Endothelial cell (in vitro differentiated cells): ENCODE data around the gene SORBS1. TPM values are rescaled to one million over a fixed set of nuclear protein-coding genes. Genes with fewer than 3 reads are reported as not detected.

ENCODE experiments used
- DNase-seq: peaks from one replicate; pipeline ENCODE4 v3.0.0; 2021; ENCODE audit warnings: low spot score
- H3K27ac Mint-ChIP-seq: one replicate; pipeline ENCODE4 v1.8.0; 2021; ENCODE audit warnings: mixed read lengths, inconsistent platforms; ENCODE audit not compliant: unreplicated experiment
- H3K27me3 Mint-ChIP-seq: one replicate; pipeline ENCODE4 v1.8.0; 2021; ENCODE audit warnings: mild to moderate bottlenecking, moderate library complexity, mixed read lengths, inconsistent platforms; ENCODE audit not compliant: unreplicated experiment
- H3K36me3 Mint-ChIP-seq: one replicate; pipeline ENCODE4 v1.8.0; 2021; ENCODE audit warnings: mild to moderate bottlenecking, low read depth, mixed read lengths, inconsistent platforms; ENCODE audit not compliant: unreplicated experiment
- H3K4me1 Mint-ChIP-seq: one replicate; pipeline ENCODE4 v1.8.0; 2021; ENCODE audit warnings: mild to moderate bottlenecking, mixed read lengths, inconsistent platforms; ENCODE audit not compliant: unreplicated experiment
- H3K4me3 Mint-ChIP-seq: one replicate; pipeline ENCODE4 v1.8.0; 2021; ENCODE audit warnings: mild to moderate bottlenecking, mixed read lengths, inconsistent platforms; ENCODE audit not compliant: unreplicated experiment
- H3K9me3 Mint-ChIP-seq: one replicate; pipeline ENCODE4 v1.8.0; 2021; ENCODE audit warnings: mixed read lengths, inconsistent platforms; ENCODE audit not compliant: unreplicated experiment
- total RNA-seq: library from RNA; stranded (reverse); fragmentation: NEBNext Ultra II Directional; extraction: Animal tissue kit (Norgen Biotek cat#: 25700); gene quantifications from one replicate; pipeline ENCODE4 v1.2.1, GENCODE V29; 2021; ENCODE audit not compliant: unreplicated experiment
- TF ChIP-seq, protein P1 (sequence below): fragments of 200-600 bp; sonication (generic); IDR thresholded peaks from one replicate; pipeline ENCODE4 v1.5.0; 2021; ENCODE audit warnings: antibody characterized with exemption; ENCODE audit not compliant: unreplicated experiment

Gene SORBS1
- total RNA-seq, 1 donor from 2014 or later = 103 TPM

DNA sequence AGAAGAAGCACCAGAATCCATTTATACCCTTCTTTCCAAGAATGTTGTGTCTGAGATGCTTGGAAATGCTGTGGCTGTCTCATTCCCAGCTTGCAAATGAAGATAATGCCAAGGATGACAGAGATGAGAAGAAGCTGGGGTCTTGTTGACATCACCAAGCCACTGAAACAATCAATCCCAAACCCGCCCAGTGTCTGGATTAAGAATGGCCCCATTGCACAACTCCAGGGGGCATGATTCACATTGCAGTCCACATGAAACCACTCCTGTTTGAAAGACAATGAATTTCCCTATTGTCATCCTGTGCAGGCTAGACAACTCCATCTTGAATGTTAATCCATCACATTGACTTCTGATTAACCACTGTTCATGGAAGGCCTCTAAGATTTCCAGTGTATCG, 28.6 kb downstream of the SORBS1 start:
- H3K9me3 Mint-ChIP-seq = no peaks in the 10 kb centered on the region
- H3K36me3 Mint-ChIP-seq = peaks cover 17% of the 10 kb centered on the region
- TF ChIP-seq, protein P1, sequence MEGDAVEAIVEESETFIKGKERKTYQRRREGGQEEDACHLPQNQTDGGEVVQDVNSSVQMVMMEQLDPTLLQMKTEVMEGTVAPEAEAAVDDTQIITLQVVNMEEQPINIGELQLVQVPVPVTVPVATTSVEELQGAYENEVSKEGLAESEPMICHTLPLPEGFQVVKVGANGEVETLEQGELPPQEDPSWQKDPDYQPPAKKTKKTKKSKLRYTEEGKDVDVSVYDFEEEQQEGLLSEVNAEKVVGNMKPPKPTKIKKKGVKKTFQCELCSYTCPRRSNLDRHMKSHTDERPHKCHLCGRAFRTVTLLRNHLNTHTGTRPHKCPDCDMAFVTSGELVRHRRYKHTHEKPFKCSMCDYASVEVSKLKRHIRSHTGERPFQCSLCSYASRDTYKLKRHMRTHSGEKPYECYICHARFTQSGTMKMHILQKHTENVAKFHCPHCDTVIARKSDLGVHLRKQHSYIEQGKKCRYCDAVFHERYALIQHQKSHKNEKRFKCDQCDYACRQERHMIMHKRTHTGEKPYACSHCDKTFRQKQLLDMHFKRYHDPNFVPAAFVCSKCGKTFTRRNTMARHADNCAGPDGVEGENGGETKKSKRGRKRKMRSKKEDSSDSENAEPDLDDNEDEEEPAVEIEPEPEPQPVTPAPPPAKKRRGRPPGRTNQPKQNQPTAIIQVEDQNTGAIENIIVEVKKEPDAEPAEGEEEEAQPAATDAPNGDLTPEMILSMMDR = no peak
- DNase-seq = no peak
- H3K27me3 Mint-ChIP-seq = peaks cover 13% of the 10 kb centered on the region
- H3K4me3 Mint-ChIP-seq = no peak overlapping the region
- H3K4me1 Mint-ChIP-seq = peaks cover 88% of the 10 kb centered on the region
- peak overlapping the region; percentile 94 for H3K27ac Mint-ChIP-seq

DNA sequence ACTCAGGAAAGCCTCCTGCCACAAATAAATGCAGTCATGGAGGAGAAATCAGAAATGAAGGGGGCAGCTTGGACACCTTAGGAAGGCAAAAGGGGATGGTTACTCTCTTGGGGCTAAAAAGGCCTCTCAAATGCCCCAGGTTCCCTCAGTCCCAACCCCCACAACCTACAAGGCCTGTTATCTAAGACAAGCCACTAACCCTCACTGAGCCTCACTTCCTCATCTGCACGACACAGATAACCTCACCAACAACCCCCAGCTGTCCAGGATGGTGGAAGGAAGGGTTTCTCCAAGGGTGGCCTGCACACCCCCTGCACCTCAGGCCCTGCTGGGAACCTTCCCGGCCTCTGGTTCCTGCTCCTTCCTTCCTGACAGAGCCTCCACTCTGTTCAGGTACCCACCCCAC, 29.2 kb downstream of the SORBS1 start:
- no peak overlapping the region for H3K4me3 Mint-ChIP-seq
- DNase-seq = peak; percentile 50
- no peaks in the 10 kb centered on the region for H3K9me3 Mint-ChIP-seq
- H3K4me1 Mint-ChIP-seq = peaks cover 86% of the 10 kb centered on the region
- TF ChIP-seq, protein P1 = no peak
- peak overlapping the region; percentile 94 for H3K27ac Mint-ChIP-seq
- H3K36me3 Mint-ChIP-seq = peaks cover 14% of the 10 kb centered on the region
- peaks cover 10% of the 10 kb centered on the region for H3K27me3 Mint-ChIP-seq

DNA sequence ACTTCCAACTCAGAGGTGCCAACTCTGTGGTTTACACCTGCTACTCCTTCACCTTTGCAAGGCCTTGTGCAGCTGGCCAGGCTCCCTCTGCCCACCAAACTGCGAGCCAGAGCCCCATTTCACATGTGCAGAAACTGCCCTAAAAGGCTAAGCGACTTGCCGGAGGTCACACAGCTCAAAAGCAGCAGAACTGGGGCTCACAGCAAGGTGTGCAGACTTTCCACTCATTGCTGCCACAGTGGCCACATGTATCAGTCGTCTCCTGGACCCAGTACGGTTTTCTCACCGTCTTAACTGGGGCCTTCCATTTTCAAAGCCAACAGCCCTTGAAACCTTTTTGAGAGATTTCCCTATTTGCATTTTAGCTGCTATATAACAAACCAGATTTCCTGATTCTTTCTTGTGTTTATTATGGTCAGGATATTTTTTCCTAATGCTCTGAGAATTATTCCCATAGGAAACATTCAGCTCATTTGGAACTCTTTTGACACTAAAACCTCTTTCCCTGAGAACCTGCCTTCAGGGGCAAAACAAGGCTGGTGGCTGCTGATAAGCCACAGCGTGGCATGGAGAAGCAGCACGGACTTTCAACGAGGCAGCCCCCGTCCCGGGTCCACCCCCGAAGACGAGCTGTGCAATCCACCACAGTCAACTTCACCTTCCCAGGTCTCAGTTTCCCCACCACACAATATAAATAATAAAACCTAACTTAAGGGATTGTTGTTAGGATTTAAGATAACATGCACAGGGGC, 29.9 kb downstream of the SORBS1 start:
- DNase-seq = no peak
- H3K4me3 Mint-ChIP-seq = peak overlapping the region; percentile 21

DNA sequence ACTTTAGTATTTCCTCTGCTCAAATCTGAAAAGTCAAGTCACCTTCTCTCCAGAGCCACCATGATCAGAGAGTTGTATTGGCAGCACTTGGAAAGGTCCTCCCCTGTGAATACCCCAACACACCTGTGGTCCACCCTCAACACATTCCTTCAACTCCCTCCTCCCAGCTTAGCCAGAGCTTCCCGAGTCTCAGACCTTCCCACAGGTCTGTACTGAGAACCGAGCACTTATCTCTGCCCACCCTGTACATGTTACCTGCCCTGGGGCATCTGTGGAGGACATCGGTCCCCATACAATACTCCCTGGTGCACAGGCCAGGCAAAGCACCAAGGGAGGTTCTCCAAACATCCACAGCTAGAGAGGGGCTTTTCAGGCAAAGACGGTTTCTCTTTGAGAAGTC, 30.6 kb downstream of the SORBS1 start:
- Mint-ChIP-seq H3K9me3 (no peaks in the 10 kb centered on the region), H3K4me3 (peak overlapping the region; percentile 21), H3K36me3 (peaks cover 11% of the 10 kb centered on the region), H3K4me1 (peaks cover 82% of the 10 kb centered on the region), H3K27ac (peak overlapping the region; percentile 94), H3K27me3 (peaks cover 10% of the 10 kb centered on the region)
- TF ChIP-seq, protein P1 = no peak
- DNase-seq = no peak

More for the DNA sequence above, 29.9 kb downstream of the SORBS1 start:
- H3K4me1 Mint-ChIP-seq = peaks cover 82% of the 10 kb centered on the region
- peak overlapping the region; percentile 94 for H3K27ac Mint-ChIP-seq
- no peaks in the 10 kb centered on the region for H3K9me3 Mint-ChIP-seq
- peaks cover 11% of the 10 kb centered on the region for H3K36me3 Mint-ChIP-seq
- TF ChIP-seq, protein P1 = no peak
- H3K27me3 Mint-ChIP-seq = peaks cover 10% of the 10 kb centered on the region

DNA sequence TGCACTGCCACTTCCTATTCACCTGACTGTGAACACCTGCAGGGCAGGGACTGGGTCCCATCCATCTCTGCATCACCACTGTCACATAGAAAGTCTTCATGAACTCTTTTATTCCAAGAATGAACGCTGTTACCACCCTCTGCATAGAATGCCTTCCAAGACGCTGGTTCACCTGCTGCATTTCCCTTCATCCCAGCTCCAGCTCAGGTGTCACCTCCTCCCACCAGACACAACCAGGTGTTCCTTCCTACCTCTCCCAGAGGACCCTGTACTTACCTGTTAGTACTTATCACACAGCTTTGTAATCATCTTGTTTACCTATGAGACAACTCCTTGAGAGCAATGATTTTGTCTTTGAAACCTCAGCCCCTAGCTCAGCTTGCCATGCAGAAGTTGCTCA, 31.1 kb downstream of the SORBS1 start:
- Mint-ChIP-seq H3K4me3 (no peak overlapping the region), H3K4me1 (peaks cover 78% of the 10 kb centered on the region), H3K27ac (peak overlapping the region; percentile 94), H3K9me3 (no peaks in the 10 kb centered on the region), H3K36me3 (peaks cover 11% of the 10 kb centered on the region), H3K27me3 (peaks cover 10% of the 10 kb centered on the region)
- no peak for DNase-seq
- TF ChIP-seq, protein P1 = no peak
